ENCODE measurements around the gene GPX8. TPM values are rescaled to one million over a fixed set of nuclear protein-coding genes. Genes with fewer than 3 reads are reported as not detected.
A peak's percentile ranks its signal among the peaks of the same experiment; 100 is the strongest.

The GPX8 gene
- total and polyA plus RNA-seq, 9 of the 15 experiments (the other 6 are each of a cell fraction or from before 2014, with no cell fraction given), result 0.62 to 1.8 (median 1.2) TPM

GRCh38 chr5:55188656-55189540 is 28.9 kb downstream of the GPX8 start:
- no TSS peak for BruUV-seq (replicated peaks)
- no peaks in the 10 kb centered on the region for H4K20me1 ChIP-seq (replicated peaks; ENCODE audit: control insufficient read depth, insufficient read depth, low read length)
- H3K79me2 ChIP-seq (ENCODE audit: control insufficient read depth, insufficient read depth, low read length), result no peaks in the 10 kb centered on the region
- H3K9ac ChIP-seq (ENCODE audit: insufficient read depth in 1 of 2, low read depth in 2 of 2, low read length in 2 of 2), result no peak overlapping the region
- POLR2A ChIA-PET, result no interaction called here
- intact Hi-C loops (cut with micrococcal nuclease) (no loop called here), in situ Hi-C loops (cut with MboI) (no loop called here)
- CTCF ChIA-PET (ENCODE audit: low intra/inter-chr PET ratio), result interaction anchor here (0.7 kb wide), 1 partner anchor 250 kb away, joined by 4 read pairs; no protein-coding TSS in a partner anchor
- WGBS (ENCODE audit: insufficient coverage, low coverage, missing lambda C conversion rate), result 12% methylated on average over 6 of the region's 6 CpGs
- H3K4me1 ChIP-seq (replicated peaks in 1 of 2; ENCODE audit: control insufficient read depth in 2 of 2, insufficient read depth in 2 of 2, low read length in 2 of 2), result no peaks in the 10 kb centered on the region; a peak in 1 of 5 replicates
- H2AFZ ChIP-seq (ENCODE audit: low read depth, low read length), result no peak overlapping the region
- no peak for ATAC-seq
- H3K9me3 ChIP-seq (replicated peaks; ENCODE audit: control insufficient read depth, insufficient read depth, low read depth, low read length), result no peaks in the 10 kb centered on the region
- no peak overlapping the region for H3K4me3 ChIP-seq
- H3K27ac ChIP-seq (ENCODE audit: extremely low read depth, low read depth, low read length), result no peak overlapping the region
- no peak overlapping the region for H3K4me2 ChIP-seq (ENCODE audit: insufficient read depth, low read length)
- no peak for DNase-seq (ENCODE audit: extremely low read depth in 1 of 4, low spot score in 3 of 4)
- no peak for FAIRE-seq
- no peaks in the 10 kb centered on the region for H3K36me3 ChIP-seq (ENCODE audit: control insufficient read depth, insufficient read depth, low read length)
- no peak for TF ChIP-seq ETV1 (tag; conservative IDR thresholded peaks at IDR 0.05; ENCODE audit: low read depth)
- H3K27me3 ChIP-seq (ENCODE audit: control insufficient read depth in 2 of 2, insufficient read depth in 2 of 2, low read length in 2 of 2), result peaks cover 6 to 21% of the 10 kb centered on the region in 2 experiments; a peak in 2 of 5 replicates
- H3K9me1 ChIP-seq (ENCODE audit: control insufficient read depth, insufficient read depth, low read length), result no peaks in the 10 kb centered on the region

- in situ Hi-C loops (cut with MboI), result no loop called here
- ChIA-PET POLR2A (no interaction called here), CTCF (ENCODE audit: low intra/inter-chr PET ratio) (no interaction called here)
- no peaks in the 10 kb centered on the region; a peak in 1 of 5 replicates for H3K4me1 ChIP-seq (replicated peaks in 1 of 2; ENCODE audit: control insufficient read depth in 2 of 2, insufficient read depth in 2 of 2, low read length in 2 of 2)
- no peaks in the 10 kb centered on the region for H3K9me3 ChIP-seq (replicated peaks; ENCODE audit: control insufficient read depth, insufficient read depth, low read depth, low read length)
- H3K79me2 ChIP-seq (ENCODE audit: control insufficient read depth, insufficient read depth, low read length), result no peaks in the 10 kb centered on the region
- no peak overlapping the region for H3K9ac ChIP-seq (ENCODE audit: insufficient read depth in 1 of 2, low read depth in 2 of 2, low read length in 2 of 2)
- H4K20me1 ChIP-seq (replicated peaks; ENCODE audit: control insufficient read depth, insufficient read depth, low read length), result no peaks in the 10 kb centered on the region
- intact Hi-C loops (cut with micrococcal nuclease), result no loop called here
- no TSS peak for BruUV-seq (replicated peaks)
- H3K4me2 ChIP-seq (ENCODE audit: insufficient read depth, low read length), result no peak overlapping the region
- H3K4me3 ChIP-seq, result no peak overlapping the region
- H3K27ac ChIP-seq (ENCODE audit: extremely low read depth, low read depth, low read length), result no peak overlapping the region
- H3K27me3 ChIP-seq (ENCODE audit: control insufficient read depth in 2 of 2, insufficient read depth in 2 of 2, low read length in 2 of 2), result peaks cover 6 to 26% of the 10 kb centered on the region in 2 experiments; a peak in 2 of 5 replicates
- no peaks in the 10 kb centered on the region for H3K36me3 ChIP-seq (ENCODE audit: control insufficient read depth, insufficient read depth, low read length)
- H2AFZ ChIP-seq (ENCODE audit: low read depth, low read length), result no peak overlapping the region
- no peak for FAIRE-seq
- 0% methylated on average over 2 of the region's 2 CpGs for WGBS (ENCODE audit: insufficient coverage, low coverage, missing lambda C conversion rate)
- H3K9me1 ChIP-seq (ENCODE audit: control insufficient read depth, insufficient read depth, low read length), result no peaks in the 10 kb centered on the region
- no peak for DNase-seq (ENCODE audit: extremely low read depth in 1 of 4, low spot score in 3 of 4)
- ATAC-seq, result no peak
- TF ChIP-seq TEAD1 (CRISPR knock-in tag; IDR thresholded peaks at IDR 0.05), result no peak
- TF ChIP-seq CEBPB (tag; IDR thresholded peaks at IDR 0.05), result peak; percentile 57
- TF ChIP-seq CEBPG (CRISPR knock-in tag; IDR thresholded peaks at IDR 0.05), result no peak
- 0 out of 4 replicates have a peak, but pooled peaks of 1 of the 2 experiments have one; percentile 24 for TF ChIP-seq CEBPG (tag; conservative IDR thresholded peaks at IDR 0.05 in 1 of 2, IDR thresholded peaks at IDR 0.05 in 1 of 2)
- no peak for TF ChIP-seq SFPQ (IDR thresholded peaks at IDR 0.05; ENCODE audit: low read depth, low read length)
- TF ChIP-seq, protein P1, sequence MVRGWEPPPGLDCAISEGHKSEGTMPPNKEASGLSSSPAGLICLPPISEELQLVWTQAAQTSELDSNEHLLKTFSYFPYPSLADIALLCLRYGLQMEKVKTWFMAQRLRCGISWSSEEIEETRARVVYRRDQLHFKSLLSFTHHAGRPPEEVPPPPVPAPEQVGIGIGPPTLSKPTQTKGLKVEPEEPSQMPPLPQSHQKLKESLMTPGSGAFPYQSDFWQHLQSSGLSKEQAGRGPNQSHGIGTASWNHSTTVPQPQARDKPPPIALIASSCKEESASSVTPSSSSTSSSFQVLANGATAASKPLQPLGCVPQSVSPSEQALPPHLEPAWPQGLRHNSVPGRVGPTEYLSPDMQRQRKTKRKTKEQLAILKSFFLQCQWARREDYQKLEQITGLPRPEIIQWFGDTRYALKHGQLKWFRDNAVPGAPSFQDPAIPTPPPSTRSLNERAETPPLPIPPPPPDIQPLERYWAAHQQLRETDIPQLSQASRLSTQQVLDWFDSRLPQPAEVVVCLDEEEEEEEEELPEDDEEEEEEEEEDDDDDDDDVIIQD (CRISPR knock-in tag; IDR thresholded peaks at IDR 0.05), result no peak
- TF ChIP-seq NR2C2 (CRISPR knock-in tag; IDR thresholded peaks at IDR 0.05), result no peak
- no peak for TF ChIP-seq NR2C2 (tag; IDR thresholded peaks at IDR 0.05)
- TF ChIP-seq ZNF224 (CRISPR knock-in tag; IDR thresholded peaks at IDR 0.05), result no peak
- TF ChIP-seq NFXL1 (CRISPR knock-in tag; IDR thresholded peaks at IDR 0.05), result no peak
These were observed 31.2 kb downstream of the GPX8 start for GRCh38 chr5:55191165-55191564.
